HepG2 (cell line): ENCODE measurements around the gene TCF25. TPM values are rescaled to one million over a fixed set of nuclear protein-coding genes. Genes with fewer than 3 reads are reported as not detected.

Experiments used
- CBX2 ChIP-seq, 2 experiments: fragments of 200-600 bp in 1 of 2; sonication (generic); formaldehyde crosslinking in 1 of 2; IDR thresholded peaks; 2 replicates each; pipeline versions ENCODE4 v1.7.0 to v1.8.1; 2018 to 2022; ENCODE audit warnings: low read depth in 2 of 2, low read length in 1 of 2, mild to moderate bottlenecking in 1 of 2, missing genetic modification reagents in 1 of 2
- CENPBD1 ChIP-seq: sonication (generic); formaldehyde crosslinking; IDR thresholded peaks from 2 replicates; pipeline ENCODE4 v1.8.0; 2022; ENCODE audit warnings: missing genetic modification reagents, low read depth, mild to moderate bottlenecking, borderline replicate concordance
- DPF2 ChIP-seq: sonication (generic); formaldehyde crosslinking; IDR thresholded peaks from 2 replicates; pipeline ENCODE4 v1.4.0; 2020; ENCODE audit warnings: mild to moderate bottlenecking, low read depth, missing genetic modification reagents, borderline replicate concordance
- HOXA7 ChIP-seq: sonication (generic); formaldehyde crosslinking; IDR thresholded peaks from 2 replicates; pipeline ENCODE4 v1.8.1; 2022; ENCODE audit warnings: mild to moderate bottlenecking, missing genetic modification reagents, moderate library complexity
- MEIS1 ChIP-seq: sonication (generic); formaldehyde crosslinking; IDR thresholded peaks from 2 replicates; pipeline ENCODE4 v1.9.0; 2021; ENCODE audit warnings: mild to moderate bottlenecking, missing genetic modification reagents, moderate library complexity, borderline replicate concordance
- NCOA2 ChIP-seq: sonication (generic); formaldehyde crosslinking; IDR thresholded peaks from 2 replicates; pipeline ENCODE4 v1.8.0; 2022; ENCODE audit warnings: inconsistent platforms
- NRL ChIP-seq: sonication (generic); formaldehyde crosslinking; IDR thresholded peaks from 2 replicates; pipeline ENCODE4 v1.5.0; 2020; ENCODE audit warnings: missing genetic modification reagents, mild to moderate bottlenecking, moderate library complexity, borderline replicate concordance
- PHF8 ChIP-seq: sonication (generic); formaldehyde crosslinking; IDR thresholded peaks from 2 replicates; pipeline ENCODE4 v1.5.0; 2020; ENCODE audit warnings: missing genetic modification reagents
- POLR2G ChIP-seq: fragments of 200-400 bp; formaldehyde crosslinking; IDR thresholded peaks from 2 replicates; pipeline ENCODE4 v1.6.1; 2018; ENCODE audit warnings: mild to moderate bottlenecking, low read depth, low read length, moderate library complexity
- PRPF4 ChIP-seq: fragments of 200-400 bp; formaldehyde crosslinking; IDR thresholded peaks from 2 replicates; pipeline ENCODE4 v1.6.1; 2016; ENCODE audit warnings: low read length, low read depth; ENCODE audit not compliant: poor library complexity, severe bottlenecking
- RFX3 ChIP-seq: IDR thresholded peaks from 2 replicates; pipeline ENCODE4 v1.6.1; 2016; ENCODE audit warnings: missing biosample characterization, missing genetic modification reagents
- TARDBP ChIP-seq: sonication (generic); formaldehyde crosslinking; IDR thresholded peaks from 2 replicates; pipeline ENCODE4 v1.8.0; 2022; ENCODE audit warnings: mild to moderate bottlenecking, missing genetic modification reagents
- TMF1 ChIP-seq: sonication (generic); formaldehyde crosslinking; IDR thresholded peaks from 2 replicates; pipeline ENCODE4 v1.8.1; 2022; ENCODE audit warnings: low read depth, missing genetic modification reagents
- TP53 ChIP-seq: sonication (generic); formaldehyde crosslinking; conservative IDR thresholded peaks from 2 replicates; pipeline ENCODE4 v1.4.0; 2020; ENCODE audit warnings: missing genetic modification reagents
- ZBTB7B ChIP-seq: sonication (generic); formaldehyde crosslinking; IDR thresholded peaks from 2 replicates; pipeline ENCODE4 v1.4.0; 2020; ENCODE audit warnings: missing genetic modification reagents
- ZNF12 ChIP-seq: sonication (generic); formaldehyde crosslinking; IDR thresholded peaks from 2 replicates; pipeline ENCODE4 v1.5.0; 2020; ENCODE audit warnings: missing genetic modification reagents
- ZNF20 ChIP-seq: sonication (generic); formaldehyde crosslinking; IDR thresholded peaks from 2 replicates; pipeline ENCODE4 v1.4.0; 2020; ENCODE audit warnings: mild to moderate bottlenecking, moderate library complexity, missing genetic modification reagents
- ZNF256 ChIP-seq: sonication (generic); formaldehyde crosslinking; conservative IDR thresholded peaks from 2 replicates; pipeline ENCODE4 v1.4.0; 2020; ENCODE audit warnings: missing genetic modification reagents
- ZNF451 ChIP-seq: sonication (generic); formaldehyde crosslinking; IDR thresholded peaks from 2 replicates; pipeline ENCODE4 v1.5.0; 2020; ENCODE audit warnings: mild to moderate bottlenecking, missing genetic modification reagents
- ZNF552 ChIP-seq: sonication (generic); formaldehyde crosslinking; IDR thresholded peaks from 2 replicates; pipeline ENCODE4 v1.9.0; 2022; ENCODE audit warnings: missing genetic modification reagents, mild to moderate bottlenecking, borderline replicate concordance
- ZNF737 ChIP-seq: sonication (generic); formaldehyde crosslinking; IDR thresholded peaks from 2 replicates; pipeline ENCODE4 v1.5.0; 2020; ENCODE audit warnings: missing genetic modification reagents, mild to moderate bottlenecking, borderline replicate concordance
- ZNF773 ChIP-seq: sonication (generic); formaldehyde crosslinking; IDR thresholded peaks from 2 replicates; pipeline ENCODE4 v1.4.0; 2020; ENCODE audit warnings: missing genetic modification reagents, borderline replicate concordance
- ZNF841 ChIP-seq: sonication (generic); formaldehyde crosslinking; IDR thresholded peaks from 2 replicates; pipeline ENCODE4 v1.8.1; 2023; ENCODE audit warnings: missing genetic modification reagents, borderline replicate concordance
- polyA plus RNA-seq, 8 experiments: library from polyadenylated mRNA; depleted of rRNA in 3 of 8; stranded (reverse) in 7 of 8; unstranded in 1 of 8; fragments of >200 nt; fragmentation: Illumina TruSeq in 4 of 8; extraction: Trizol in 4 of 8; gene quantifications; 2 replicates each; pipeline versions ENCODE4 v1.2.1 to v1.2.3, GENCODE V29; 2011 to 2016; ENCODE audit warnings: low read depth in 4 of 8, missing spikeins in 1 of 8, mixed read lengths in 1 of 8; ENCODE audit not compliant: insufficient read depth in 1 of 8
- total RNA-seq, 5 experiments: library from RNA; depleted of rRNA; stranded (reverse); fragments of >200 nt; fragmentation: Illumina TruSeq; extraction: Trizol; gene quantifications; 2 replicates each; pipeline ENCODE4 v1.2.3, GENCODE V29; 2016; ENCODE audit warnings: low read depth in 1 of 5
- TF ChIP-seq, protein P1 (sequence below): sonication (generic); formaldehyde crosslinking; IDR thresholded peaks from 2 replicates; pipeline ENCODE4 v1.5.0; 2020; ENCODE audit warnings: mild to moderate bottlenecking, missing genetic modification reagents
- TF ChIP-seq, protein P2 (sequence below): sonication (generic); formaldehyde crosslinking; IDR thresholded peaks from 2 replicates; pipeline ENCODE4 v1.8.0; 2022; ENCODE audit warnings: mild to moderate bottlenecking, missing genetic modification reagents; ENCODE audit not compliant: insufficient replicate concordance
- TF ChIP-seq, protein P3 (sequence below): sonication (generic); formaldehyde crosslinking; IDR thresholded peaks from 2 replicates; pipeline ENCODE4 v1.4.0; 2020; ENCODE audit warnings: missing genetic modification reagents

The TCF25 gene
- total and polyA plus RNA-seq, 2 of the 13 experiments (the other 11 are each of a cell fraction or from before 2014, with no cell fraction given): 138 to 206 TPM

DNA sequence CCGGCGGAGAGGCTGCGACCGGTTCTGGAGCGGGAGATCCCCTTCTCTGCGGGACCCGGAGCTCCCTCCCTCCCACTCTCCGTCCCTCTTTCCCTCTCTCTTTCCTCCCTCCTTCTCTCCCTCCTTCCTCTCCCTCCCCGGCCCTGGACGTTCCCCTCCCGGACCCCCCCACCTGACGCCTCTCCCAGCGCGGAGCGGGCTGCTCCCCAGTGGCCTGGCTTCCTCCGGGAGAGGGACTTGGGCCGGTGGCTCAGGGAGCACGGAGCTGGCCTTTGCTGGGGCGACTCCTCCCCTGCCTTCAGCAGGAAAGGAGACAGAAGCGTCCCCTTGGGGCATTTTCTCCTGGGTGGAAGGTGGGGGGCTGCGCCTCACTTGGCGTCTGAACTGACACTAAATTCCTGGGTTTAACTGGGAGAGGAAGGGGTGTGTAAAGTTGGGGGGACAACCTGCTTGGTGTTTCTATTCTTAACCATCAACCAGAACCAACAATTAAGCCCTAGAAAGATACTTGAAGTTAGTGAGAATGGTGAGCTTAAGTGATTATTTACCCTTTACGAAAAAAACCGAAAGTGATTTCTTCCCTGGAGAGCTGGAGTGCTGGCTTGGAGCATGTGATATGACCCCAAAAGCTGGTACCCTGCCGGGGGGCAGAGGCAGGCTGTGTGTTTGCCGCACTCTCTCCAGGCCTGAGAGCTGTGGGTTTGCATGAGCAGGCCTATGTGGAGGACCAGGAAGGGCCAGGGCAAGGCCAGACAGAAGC, 44.3 kb upstream of the TCF25 start (continued):
- TF ChIP-seq, protein P1, sequence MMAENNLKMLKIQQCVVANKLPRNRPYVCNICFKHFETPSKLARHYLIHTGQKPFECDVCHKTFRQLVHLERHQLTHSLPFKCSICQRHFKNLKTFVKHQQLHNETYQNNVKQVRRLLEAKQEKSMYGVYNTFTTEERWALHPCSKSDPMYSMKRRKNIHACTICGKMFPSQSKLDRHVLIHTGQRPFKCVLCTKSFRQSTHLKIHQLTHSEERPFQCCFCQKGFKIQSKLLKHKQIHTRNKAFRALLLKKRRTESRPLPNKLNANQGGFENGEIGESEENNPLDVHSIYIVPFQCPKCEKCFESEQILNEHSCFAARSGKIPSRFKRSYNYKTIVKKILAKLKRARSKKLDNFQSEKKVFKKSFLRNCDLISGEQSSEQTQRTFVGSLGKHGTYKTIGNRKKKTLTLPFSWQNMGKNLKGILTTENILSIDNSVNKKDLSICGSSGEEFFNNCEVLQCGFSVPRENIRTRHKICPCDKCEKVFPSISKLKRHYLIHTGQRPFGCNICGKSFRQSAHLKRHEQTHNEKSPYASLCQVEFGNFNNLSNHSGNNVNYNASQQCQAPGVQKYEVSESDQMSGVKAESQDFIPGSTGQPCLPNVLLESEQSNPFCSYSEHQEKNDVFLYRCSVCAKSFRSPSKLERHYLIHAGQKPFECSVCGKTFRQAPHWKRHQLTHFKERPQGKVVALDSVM: no peak
- TF ChIP-seq PHF8 (CRISPR knock-in tag) (peak; percentile 56), ZNF256 (CRISPR knock-in tag) (no peak), NCOA2 (no peak), ZNF20 (no peak), ZNF552 (CRISPR knock-in tag) (no peak), TMF1 (CRISPR knock-in tag) (peak; percentile 11; the same call in 1 of the 2 replicates), MEIS1 (CRISPR knock-in tag) (0 out of 2 replicates have a peak, but pooled peaks have one; percentile 51), POLR2G (peak; percentile 13), ZNF773 (CRISPR knock-in tag) (no peak), TARDBP (CRISPR knock-in tag) (peak; percentile 21; the same call in 1 of the 2 replicates), CBX2 (IDR thresholded peaks at IDR 0.05; ENCODE audit: low read depth, low read length) (no peak), CBX2 (CRISPR knock-in tag; IDR thresholded peaks at IDR 0.05; ENCODE audit: low read depth) (no peak), DPF2 (CRISPR knock-in tag) (no peak; the same call in 1 of the 2 replicates), TP53 (no peak), PRPF4 (no peak), ZNF12 (CRISPR knock-in tag) (no peak), CENPBD1 (CRISPR knock-in tag) (no peak), ZNF737 (CRISPR knock-in tag) (0 out of 2 replicates have a peak, but pooled peaks have one; percentile 10), ZNF841 (0 out of 2 replicates have a peak, but pooled peaks have one; percentile 47), ZNF451 (no peak), RFX3 (no peak), ZBTB7B (no peak; the same call in 1 of the 2 replicates), HOXA7 (no peak), NRL (CRISPR knock-in tag) (no peak)
- TF ChIP-seq, protein P2, sequence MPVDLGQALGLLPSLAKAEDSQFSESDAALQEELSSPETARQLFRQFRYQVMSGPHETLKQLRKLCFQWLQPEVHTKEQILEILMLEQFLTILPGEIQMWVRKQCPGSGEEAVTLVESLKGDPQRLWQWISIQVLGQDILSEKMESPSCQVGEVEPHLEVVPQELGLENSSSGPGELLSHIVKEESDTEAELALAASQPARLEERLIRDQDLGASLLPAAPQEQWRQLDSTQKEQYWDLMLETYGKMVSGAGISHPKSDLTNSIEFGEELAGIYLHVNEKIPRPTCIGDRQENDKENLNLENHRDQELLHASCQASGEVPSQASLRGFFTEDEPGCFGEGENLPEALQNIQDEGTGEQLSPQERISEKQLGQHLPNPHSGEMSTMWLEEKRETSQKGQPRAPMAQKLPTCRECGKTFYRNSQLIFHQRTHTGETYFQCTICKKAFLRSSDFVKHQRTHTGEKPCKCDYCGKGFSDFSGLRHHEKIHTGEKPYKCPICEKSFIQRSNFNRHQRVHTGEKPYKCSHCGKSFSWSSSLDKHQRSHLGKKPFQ (CRISPR knock-in tag): peak; percentile 47
- TF ChIP-seq, protein P3, sequence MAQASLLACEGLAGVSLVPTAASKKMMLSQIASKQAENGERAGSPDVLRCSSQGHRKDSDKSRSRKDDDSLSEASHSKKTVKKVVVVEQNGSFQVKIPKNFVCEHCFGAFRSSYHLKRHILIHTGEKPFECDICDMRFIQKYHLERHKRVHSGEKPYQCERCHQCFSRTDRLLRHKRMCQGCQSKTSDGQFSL: 0 out of 2 replicates have a peak, but pooled peaks have one; percentile 43
